ENCODE measurements around the gene PSMG3.

- TF ChIP-seq YY1 (IDR thresholded peaks at IDR 0.05; ENCODE audit: insufficient read depth, insufficient read length) (no peak), ZNF274 (IDR thresholded peaks at IDR 0.05; ENCODE audit: low read depth, low read length) (no peak)
These were observed 39.2 kb upstream of the PSMG3 start for GRCh38 chr7:1609023-1609422.

All from NT2/D1 (cell line).